Hepatocyte (in vitro differentiated cells): Measurements from ENCODE around the gene RASGRF1. TPM values are rescaled to one million over a fixed set of nuclear protein-coding genes. Genes with fewer than 3 reads are reported as not detected.

ENCODE experiments used
- DNase-seq: peaks from one replicate; pipeline ENCODE4 v3.0.0-alpha.2; 2016; ENCODE audit warnings: low spot score
- H2AFZ ChIP-seq: fragments of 200-600 bp; sonication (generic); 2 replicates; pipeline ENCODE4 v1.6.0; 2016; ENCODE audit warnings: antibody characterized with exemption, mild to moderate bottlenecking
- H3K27ac ChIP-seq: fragments of 200-600 bp; sonication (generic); 2 replicates; pipeline ENCODE4 v1.5.1; 2016; ENCODE audit warnings: mild to moderate bottlenecking
- H3K27me3 ChIP-seq: fragments of 200-600 bp; sonication (generic); 2 replicates; pipeline ENCODE4 v1.6.1; 2016
- H3K36me3 ChIP-seq: fragments of 200-600 bp; sonication (generic); replicated peaks from 2 replicates; pipeline ENCODE4 v1.5.1; 2016; ENCODE audit warnings: low read depth; ENCODE audit not compliant: insufficient read depth
- H3K4me1 ChIP-seq: fragments of 200-600 bp; sonication (generic); 2 replicates; pipeline ENCODE4 v1.5.1; 2016; ENCODE audit warnings: mild to moderate bottlenecking, moderate library complexity; ENCODE audit not compliant: insufficient read depth
- H3K4me2 ChIP-seq: fragments of 200-600 bp; sonication (generic); 2 replicates; pipeline ENCODE4 v1.6.0; 2016
- H3K4me3 ChIP-seq: fragments of 200-600 bp; sonication (generic); 2 replicates; pipeline ENCODE4 v1.5.1; 2016; ENCODE audit warnings: mild to moderate bottlenecking
- H3K79me2 ChIP-seq: fragments of 200-600 bp; sonication (generic); 2 replicates; pipeline ENCODE4 v1.6.0; 2017; ENCODE audit warnings: mild to moderate bottlenecking
- H3K9me2 ChIP-seq: fragments of 200-600 bp; sonication (generic); replicated peaks from 2 replicates; pipeline ENCODE4 v1.6.0; 2017; ENCODE audit warnings: mild to moderate bottlenecking; ENCODE audit not compliant: insufficient read depth
- H3K9me3 ChIP-seq: fragments of 200-600 bp; sonication (generic); 2 replicates; pipeline ENCODE4 v1.5.1; 2016; ENCODE audit warnings: low read depth, mild to moderate bottlenecking
- H4K20me1 ChIP-seq: fragments of 200-600 bp; sonication (generic); 2 replicates; pipeline ENCODE4 v1.6.0; 2016; ENCODE audit warnings: mild to moderate bottlenecking; ENCODE audit not compliant: insufficient read depth, poor library complexity, severe bottlenecking
- EZH2 ChIP-seq: fragments of 200-600 bp; sonication (generic); IDR thresholded peaks from 2 replicates; pipeline ENCODE4 v1.6.1; 2016; ENCODE audit warnings: antibody characterized with exemption, mild to moderate bottlenecking, borderline replicate concordance
- EZH2phosphoT487 ChIP-seq: fragments of 200-600 bp; sonication (generic); IDR thresholded peaks from one replicate; pipeline ENCODE4 v1.6.1; 2018; ENCODE audit warnings: antibody characterized with exemption, mild to moderate bottlenecking, low read depth, moderate library complexity; ENCODE audit not compliant: unreplicated experiment, severe bottlenecking
- WGBS: methylation state at CpG from one replicate; pipeline ENCODE4 v1.1.6; 2016; ENCODE audit warnings: low lambda C conversion rate; ENCODE audit errors: missing lambda C conversion rate; 5-methylcytosine and 5-hydroxymethylcytosine counted together
- polyA plus RNA-seq: library from polyadenylated mRNA; unstranded; fragments of >200 nt; fragmentation: Nextera tagmentation; extraction: Ambion mirVana; gene quantifications from 2 replicates; pipeline ENCODE4 v1.2.1, GENCODE V29; 2016
- total RNA-seq: library from RNA; depleted of rRNA; stranded (reverse); fragments of >200 nt; gene quantifications from 2 replicates; pipeline ENCODE4 v1.2.3, GENCODE V29; 2014
- TF ChIP-seq, protein P1 (sequence below): fragments of 200-600 bp; sonication (generic); IDR thresholded peaks from 2 replicates; pipeline ENCODE4 v1.5.1; 2016; ENCODE audit warnings: antibody characterized with exemption, mild to moderate bottlenecking; ENCODE audit not compliant: poor library complexity

Gene RASGRF1
- total and polyA plus RNA-seq, 2 experiments from 2014 or later = 0.52 to 1.5 TPM

DNA sequence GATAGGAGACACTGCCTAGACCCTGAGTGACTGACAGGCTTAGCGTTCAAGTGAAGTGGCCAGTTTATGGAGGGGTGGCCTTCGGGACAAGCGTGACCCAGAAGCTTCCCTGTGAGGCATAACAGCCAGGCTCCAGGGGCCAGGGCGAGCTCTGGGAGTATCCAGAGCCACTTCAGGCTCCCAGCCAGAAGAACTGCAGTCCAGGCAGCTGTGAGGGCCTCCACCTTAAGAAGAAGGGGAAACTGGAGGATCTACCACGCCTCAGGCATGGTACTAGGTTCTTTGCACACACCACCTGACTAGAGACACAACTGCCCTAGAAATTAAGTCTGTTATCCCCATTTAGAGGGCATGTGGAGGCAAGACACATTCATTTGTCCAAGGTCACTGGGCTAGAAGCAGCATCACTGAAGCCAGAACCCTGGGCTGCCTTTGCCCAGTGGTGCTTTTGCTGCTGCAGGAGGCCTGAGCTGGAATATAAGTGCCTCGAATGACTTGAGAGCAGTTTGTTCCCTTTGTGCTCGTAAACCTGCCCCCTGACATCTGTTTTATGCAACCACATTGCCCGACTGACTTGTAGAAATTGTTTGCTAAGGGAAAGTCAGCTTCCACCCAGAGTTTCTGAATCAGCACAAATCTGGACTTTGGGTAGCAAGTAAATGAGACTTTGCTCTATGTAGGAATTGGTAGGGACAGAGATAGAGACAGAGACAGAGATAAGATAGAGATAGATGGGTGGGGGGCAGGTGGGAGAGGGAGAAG, 23.3 kb downstream of the RASGRF1 start:
- DNase-seq = peak; percentile 67
- TF ChIP-seq, protein P1, sequence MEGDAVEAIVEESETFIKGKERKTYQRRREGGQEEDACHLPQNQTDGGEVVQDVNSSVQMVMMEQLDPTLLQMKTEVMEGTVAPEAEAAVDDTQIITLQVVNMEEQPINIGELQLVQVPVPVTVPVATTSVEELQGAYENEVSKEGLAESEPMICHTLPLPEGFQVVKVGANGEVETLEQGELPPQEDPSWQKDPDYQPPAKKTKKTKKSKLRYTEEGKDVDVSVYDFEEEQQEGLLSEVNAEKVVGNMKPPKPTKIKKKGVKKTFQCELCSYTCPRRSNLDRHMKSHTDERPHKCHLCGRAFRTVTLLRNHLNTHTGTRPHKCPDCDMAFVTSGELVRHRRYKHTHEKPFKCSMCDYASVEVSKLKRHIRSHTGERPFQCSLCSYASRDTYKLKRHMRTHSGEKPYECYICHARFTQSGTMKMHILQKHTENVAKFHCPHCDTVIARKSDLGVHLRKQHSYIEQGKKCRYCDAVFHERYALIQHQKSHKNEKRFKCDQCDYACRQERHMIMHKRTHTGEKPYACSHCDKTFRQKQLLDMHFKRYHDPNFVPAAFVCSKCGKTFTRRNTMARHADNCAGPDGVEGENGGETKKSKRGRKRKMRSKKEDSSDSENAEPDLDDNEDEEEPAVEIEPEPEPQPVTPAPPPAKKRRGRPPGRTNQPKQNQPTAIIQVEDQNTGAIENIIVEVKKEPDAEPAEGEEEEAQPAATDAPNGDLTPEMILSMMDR = no peak
- TF ChIP-seq EZH2 (no peak), EZH2phosphoT487 (no peak)
- Histone ChIP-seq H4K20me1 (no peaks in the 10 kb centered on the region), H3K4me1 (peaks cover 12% of the 10 kb centered on the region), H3K4me3 (no peak overlapping the region), H3K27ac (no peak overlapping the region), H3K27me3 (no peaks in the 10 kb centered on the region), H3K9me3 (no peaks in the 10 kb centered on the region), H3K4me2 (no peak overlapping the region), H2AFZ (no peak overlapping the region), H3K9me2 (no peaks in the 10 kb centered on the region), H3K79me2 (no peaks in the 10 kb centered on the region), H3K36me3 (no peaks in the 10 kb centered on the region)
- WGBS = 54% methylated on average over 8 of the region's 8 CpGs

DNA sequence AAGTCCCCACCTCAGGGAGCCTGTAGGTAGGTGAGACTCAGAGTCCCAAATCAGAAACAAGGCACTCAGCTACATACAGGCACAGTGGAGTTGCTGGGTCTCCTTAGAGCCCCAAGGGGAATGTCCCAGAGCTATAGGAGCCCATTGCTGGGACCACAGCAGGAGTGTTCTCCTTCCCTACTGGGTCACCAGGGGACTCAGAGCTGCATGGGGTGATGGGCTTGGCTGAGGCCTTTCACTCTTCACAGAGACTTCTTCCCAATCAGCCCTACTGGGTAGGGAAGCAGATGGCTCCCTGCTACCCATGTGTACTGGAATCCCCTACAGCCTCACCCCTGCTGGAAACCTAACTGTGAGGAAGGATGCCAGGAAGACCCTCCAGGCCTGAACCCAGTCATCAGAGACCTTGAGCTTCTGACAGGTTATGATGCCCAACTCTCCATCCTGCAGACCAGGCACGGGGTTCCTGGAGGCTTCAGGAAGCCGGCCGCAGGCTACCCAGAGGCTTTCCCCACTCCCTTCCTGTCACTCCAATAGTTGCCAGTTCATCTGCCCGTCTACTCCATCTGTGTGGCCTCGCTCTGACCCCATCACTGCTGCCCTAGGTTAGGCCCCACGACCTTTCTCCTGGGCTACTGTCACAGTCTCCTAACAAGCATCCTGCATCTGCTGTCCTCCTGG, 24.0 kb downstream of the RASGRF1 start:
- 87% methylated on average over 6 of the region's 6 CpGs for WGBS
- Histone ChIP-seq H3K27me3 (no peaks in the 10 kb centered on the region), H2AFZ (no peak overlapping the region), H3K4me1 (peaks cover 12% of the 10 kb centered on the region), H3K27ac (no peak overlapping the region), H3K79me2 (no peaks in the 10 kb centered on the region), H3K4me2 (no peak overlapping the region), H3K9me3 (no peaks in the 10 kb centered on the region), H4K20me1 (no peaks in the 10 kb centered on the region), H3K9me2 (no peaks in the 10 kb centered on the region), H3K4me3 (no peak overlapping the region), H3K36me3 (no peaks in the 10 kb centered on the region)
- TF ChIP-seq EZH2 (no peak), EZH2phosphoT487 (no peak)
- TF ChIP-seq, protein P1 = no peak
- no peak for DNase-seq

DNA sequence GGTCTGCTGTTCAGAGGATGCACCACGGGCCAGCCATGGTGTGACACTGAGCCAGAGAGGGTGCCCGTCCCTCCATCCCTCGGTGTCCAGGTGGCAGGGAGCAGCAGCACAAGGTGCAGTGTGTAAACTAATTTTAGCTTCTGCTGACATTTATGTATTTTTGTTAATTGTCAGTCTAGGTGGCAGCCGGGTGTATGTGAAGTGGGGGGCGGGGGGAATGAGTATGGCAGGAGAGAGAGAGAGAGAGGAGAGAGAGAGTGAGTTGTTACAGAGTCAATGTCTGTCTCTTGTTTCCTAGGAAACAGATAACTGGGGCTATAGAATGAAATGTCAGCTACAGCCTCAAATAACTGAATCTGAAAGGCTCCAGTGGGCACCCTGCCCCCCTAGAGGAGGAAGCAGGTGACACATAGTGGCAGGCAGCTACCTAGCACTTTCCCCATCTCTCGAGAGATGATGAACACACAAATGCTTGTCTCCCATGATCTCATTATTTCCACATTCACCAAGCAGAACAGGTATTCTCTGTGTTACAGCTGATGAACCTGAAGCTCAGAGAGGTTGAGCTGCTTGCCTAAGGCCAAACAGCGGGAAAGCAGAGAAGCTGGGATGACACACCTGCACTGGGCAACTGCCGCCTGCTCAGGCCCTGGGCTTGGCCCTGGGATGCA, 24.7 kb downstream of the RASGRF1 start:
- Histone ChIP-seq H3K9me3 (no peaks in the 10 kb centered on the region), H3K27me3 (no peaks in the 10 kb centered on the region), H4K20me1 (no peaks in the 10 kb centered on the region), H3K27ac (no peak overlapping the region), H3K4me1 (peaks cover 12% of the 10 kb centered on the region), H2AFZ (no peak overlapping the region), H3K4me2 (no peak overlapping the region), H3K79me2 (no peaks in the 10 kb centered on the region), H3K9me2 (no peaks in the 10 kb centered on the region), H3K4me3 (no peak overlapping the region), H3K36me3 (no peaks in the 10 kb centered on the region)
- no peak for TF ChIP-seq EZH2
- WGBS = 84% methylated on average over 8 of the region's 8 CpGs
- DNase-seq = no peak

DNA sequence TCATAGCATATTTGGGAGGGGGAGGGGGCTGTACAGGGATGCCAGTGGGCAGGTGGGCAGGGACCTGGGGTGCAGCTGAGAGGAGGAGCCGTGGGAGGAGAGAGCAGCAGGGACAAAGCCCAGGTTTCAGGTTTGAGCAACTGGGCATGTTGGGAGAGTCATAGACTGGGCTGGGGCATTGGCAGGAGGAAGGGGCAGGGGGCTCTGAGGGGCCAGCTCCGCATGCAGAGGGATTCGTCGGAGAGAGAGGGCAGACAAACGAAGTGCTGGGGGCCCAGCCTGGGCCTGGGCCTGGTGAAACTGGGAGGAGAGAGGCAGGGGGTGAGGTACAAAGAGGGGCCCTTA, 25.2 kb downstream of the RASGRF1 start:
- 96% methylated on average over 5 of the region's 5 CpGs for WGBS
- no peaks in the 10 kb centered on the region for H3K27me3 ChIP-seq

More for the DNA sequence above, 25.2 kb downstream of the RASGRF1 start:
- Histone ChIP-seq H3K9me2 (no peaks in the 10 kb centered on the region), H3K4me2 (no peak overlapping the region), H3K4me1 (peaks cover 12% of the 10 kb centered on the region), H3K4me3 (no peak overlapping the region), H3K27ac (no peak overlapping the region), H3K36me3 (no peaks in the 10 kb centered on the region), H2AFZ (no peak overlapping the region), H3K79me2 (no peaks in the 10 kb centered on the region), H3K9me3 (no peaks in the 10 kb centered on the region), H4K20me1 (no peaks in the 10 kb centered on the region)
- TF ChIP-seq, protein P1 = no peak
- TF ChIP-seq EZH2 (no peak), EZH2phosphoT487 (no peak)
- DNase-seq = no peak
